A549 (cell line): ENCODE measurements around the gene AFF2.

Experiments
- CBX8 ChIP-seq: fragments of 200-600 bp; sonication (generic); IDR thresholded peaks from 2 replicates; pipeline ENCODE4 v1.6.1; 2016
- CHD2 ChIP-seq: fragments of 150-350 bp; IDR thresholded peaks from 2 replicates; pipeline ENCODE4 v1.6.1; 2014; ENCODE audit warnings: low read length; ENCODE audit not compliant: partially characterized antibody
- CTCF ChIP-seq: fragments of >200 bp; sonication (Bioruptor Twin); formaldehyde crosslinking; IDR thresholded peaks from 3 replicates; pipeline ENCODE4 v1.5.1; 2016
- EP300 ChIP-seq, 2 experiments: fragments of >200 bp; sonication (Bioruptor Twin); formaldehyde crosslinking; IDR thresholded peaks; 2 replicates in 1 of 2; 3 replicates in 1 of 2; pipeline ENCODE4 v1.6.1; 2016 to 2017
- MAX ChIP-seq: IDR thresholded peaks from 2 replicates; pipeline ENCODE4 v1.6.1; 2012
- MAZ ChIP-seq: fragments of 150-350 bp; IDR thresholded peaks from 2 replicates; pipeline ENCODE4 v1.6.1; 2014; ENCODE audit warnings: antibody characterized with exemption, low read depth, low read length, borderline replicate concordance
- NPAS2 ChIP-seq: fragments of 250-450 bp; sonication (Bioruptor Pico); IDR thresholded peaks from 2 replicates; pipeline ENCODE4 v1.8.0; 2022; ENCODE audit warnings: mild to moderate bottlenecking, moderate library complexity, borderline replicate concordance
- PHF8 ChIP-seq: fragments of 200-600 bp; sonication (generic); IDR thresholded peaks from 2 replicates; pipeline ENCODE4 v1.6.1; 2016; ENCODE audit warnings: low read depth, mild to moderate bottlenecking, antibody characterized with exemption, moderate library complexity, borderline replicate concordance
- POLR2A ChIP-seq: IDR thresholded peaks from 2 replicates; pipeline ENCODE4 v1.6.1; 2012; ENCODE audit warnings: mild to moderate bottlenecking, low read length
- POLR2AphosphoS2 ChIP-seq: conservative IDR thresholded peaks from 2 replicates; pipeline ENCODE4 v1.6.1; 2012; ENCODE audit warnings: low read length, improper control_type of control experiment, inconsistent platforms
- RAD21 ChIP-seq, 2 experiments: fragments of >200 bp in 1 of 2; sonication (Bioruptor Twin) in 1 of 2; formaldehyde crosslinking in 1 of 2; IDR thresholded peaks in 1 of 2; conservative IDR thresholded peaks in 1 of 2; 2 replicates in 1 of 2; 3 replicates in 1 of 2; pipeline ENCODE4 v1.6.1; 2012 to 2018; ENCODE audit warnings: inconsistent platforms in 1 of 2
- REST ChIP-seq: fragments of 200-600 bp; sonication (generic); IDR thresholded peaks from 2 replicates; pipeline ENCODE4 v1.6.1; 2016; ENCODE audit warnings: antibody characterized with exemption, mild to moderate bottlenecking, moderate library complexity
- SREBF2 ChIP-seq: fragments of 450-650 bp; IDR thresholded peaks from 2 replicates; pipeline ENCODE4 v1.6.1; 2014; ENCODE audit warnings: mild to moderate bottlenecking, moderate library complexity
- ZFP36 ChIP-seq: fragments of 450-650 bp; IDR thresholded peaks from 2 replicates; pipeline ENCODE4 v1.6.1; 2014; ENCODE audit warnings: borderline replicate concordance; ENCODE audit not compliant: partially characterized antibody

- TF ChIP-seq CTCF = no peak
- TF ChIP-seq CBX8 = no peak
- no peak for TF ChIP-seq NPAS2 (CRISPR knock-in tag)
- TF ChIP-seq POLR2AphosphoS2 = no peak
- TF ChIP-seq ZFP36 = no peak
- TF ChIP-seq CHD2 = no peak
- no peak for TF ChIP-seq PHF8
- TF ChIP-seq EP300 (IDR thresholded peaks at IDR 0.05) = no peak
- TF ChIP-seq MAX = no peak
- no peak for TF ChIP-seq POLR2A
- no peak for TF ChIP-seq SREBF2
- no peak for TF ChIP-seq MAZ
- no peak for TF ChIP-seq REST
- no peak for TF ChIP-seq RAD21 (conservative IDR thresholded peaks at IDR 0.05 in 1 of 2, IDR thresholded peaks at IDR 0.05 in 1 of 2)
These were observed 54.7 kb downstream of the AFF2 start for GRCh38 chrX:148555101-148555500.
